ENCODE measurements around the gene TMSB10.
A peak's percentile ranks its signal among the peaks of the same experiment; 100 is the strongest.

TMSB10 gene

DNA sequence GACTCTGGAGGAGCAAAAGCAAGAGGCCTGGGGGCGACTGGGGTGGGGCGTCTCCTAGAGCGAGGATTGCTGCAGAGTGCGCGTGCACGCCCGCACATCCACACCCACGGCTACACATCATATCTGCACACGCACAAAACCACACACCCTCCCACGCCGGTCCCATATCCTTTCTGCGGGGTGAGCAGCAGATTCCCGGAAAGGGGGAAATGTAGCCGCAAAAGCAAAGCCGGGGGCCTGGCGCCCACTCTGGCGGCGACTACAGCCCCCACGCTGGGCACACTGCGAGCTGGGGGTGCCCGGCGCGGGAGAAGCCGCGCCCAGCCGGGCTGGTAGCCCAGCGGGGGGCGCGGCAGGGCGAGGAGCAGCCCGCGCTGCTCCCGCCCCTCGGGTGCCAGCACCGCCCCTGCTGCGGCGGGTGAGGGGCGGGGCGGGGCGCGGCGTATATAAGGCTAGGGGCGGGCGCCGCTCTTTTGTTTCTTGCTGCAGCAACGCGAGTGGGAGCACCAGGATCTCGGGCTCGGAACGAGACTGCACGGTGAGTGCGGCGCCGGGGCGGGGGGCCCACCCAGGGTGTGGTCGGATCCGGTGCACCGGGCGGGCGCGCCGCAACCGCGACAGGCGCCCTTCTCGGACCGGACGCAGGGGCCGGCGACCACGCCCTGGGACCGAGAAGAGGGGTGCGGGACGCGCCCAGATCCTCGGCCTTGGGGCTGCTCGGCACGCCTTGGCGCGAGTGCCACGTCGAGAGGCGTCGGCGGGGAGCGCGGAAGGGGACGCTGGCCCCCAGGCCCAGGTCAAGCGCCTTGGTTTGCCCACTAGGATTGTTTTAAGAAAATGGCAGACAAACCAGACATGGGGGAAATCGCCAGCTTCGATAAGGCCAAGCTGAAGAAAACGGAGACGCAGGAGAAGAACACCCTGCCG, at the start of gene TMSB10 (continued):
- TF ChIP-seq, protein P1, sequence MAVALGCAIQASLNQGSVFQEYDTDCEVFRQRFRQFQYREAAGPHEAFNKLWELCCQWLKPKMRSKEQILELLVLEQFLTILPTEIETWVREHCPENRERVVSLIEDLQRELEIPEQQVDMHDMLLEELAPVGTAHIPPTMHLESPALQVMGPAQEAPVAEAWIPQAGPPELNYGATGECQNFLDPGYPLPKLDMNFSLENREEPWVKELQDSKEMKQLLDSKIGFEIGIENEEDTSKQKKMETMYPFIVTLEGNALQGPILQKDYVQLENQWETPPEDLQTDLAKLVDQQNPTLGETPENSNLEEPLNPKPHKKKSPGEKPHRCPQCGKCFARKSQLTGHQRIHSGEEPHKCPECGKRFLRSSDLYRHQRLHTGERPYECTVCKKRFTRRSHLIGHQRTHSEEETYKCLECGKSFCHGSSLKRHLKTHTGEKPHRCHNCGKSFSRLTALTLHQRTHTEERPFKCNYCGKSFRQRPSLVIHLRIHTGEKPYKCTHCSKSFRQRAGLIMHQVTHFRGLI (tag by site-specific recombination; IDR thresholded peaks at IDR 0.05) = peak; percentile 97
- TF ChIP-seq KLF10 (tag by site-specific recombination; IDR thresholded peaks at IDR 0.05) = peak; percentile 74
- TF ChIP-seq OSR2 (tag by site-specific recombination; IDR thresholded peaks at IDR 0.05) = no peak
- TF ChIP-seq KLF9 (tag by site-specific recombination; IDR thresholded peaks at IDR 0.05; ENCODE audit: low read depth) = peak; percentile 51
- TF ChIP-seq, protein P2, sequence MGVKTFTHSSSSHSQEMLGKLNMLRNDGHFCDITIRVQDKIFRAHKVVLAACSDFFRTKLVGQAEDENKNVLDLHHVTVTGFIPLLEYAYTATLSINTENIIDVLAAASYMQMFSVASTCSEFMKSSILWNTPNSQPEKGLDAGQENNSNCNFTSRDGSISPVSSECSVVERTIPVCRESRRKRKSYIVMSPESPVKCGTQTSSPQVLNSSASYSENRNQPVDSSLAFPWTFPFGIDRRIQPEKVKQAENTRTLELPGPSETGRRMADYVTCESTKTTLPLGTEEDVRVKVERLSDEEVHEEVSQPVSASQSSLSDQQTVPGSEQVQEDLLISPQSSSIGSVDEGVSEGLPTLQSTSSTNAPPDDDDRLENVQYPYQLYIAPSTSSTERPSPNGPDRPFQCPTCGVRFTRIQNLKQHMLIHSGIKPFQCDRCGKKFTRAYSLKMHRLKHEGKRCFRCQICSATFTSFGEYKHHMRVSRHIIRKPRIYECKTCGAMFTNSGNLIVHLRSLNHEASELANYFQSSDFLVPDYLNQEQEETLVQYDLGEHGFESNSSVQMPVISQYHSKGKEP (tag by site-specific recombination; IDR thresholded peaks at IDR 0.05) = 0 out of 2 replicates have a peak, but pooled peaks have one; percentile 28
- TF ChIP-seq KLF7 (tag by site-specific recombination; IDR thresholded peaks at IDR 0.05; ENCODE audit: borderline replicate concordance) = peak; percentile 54; the same call in 1 of the 2 replicates
- peak; percentile 98 for TF ChIP-seq EGR2 (tag by site-specific recombination; IDR thresholded peaks at IDR 0.05; ENCODE audit: low read depth)
- no peak for TF ChIP-seq ZNF157 (tag by site-specific recombination; IDR thresholded peaks at IDR 0.05)
- 0 out of 2 replicates have a peak, but pooled peaks have one; percentile 13 for TF ChIP-seq ZNF747 (tag by site-specific recombination; IDR thresholded peaks at IDR 0.05)
- TF ChIP-seq MYNN (tag by site-specific recombination; IDR thresholded peaks at IDR 0.05; ENCODE audit: borderline replicate concordance) = no peak
- TF ChIP-seq KLF8 (tag by site-specific recombination; IDR thresholded peaks at IDR 0.05) = peak; percentile 89; the same call in 1 of the 2 replicates
- peak; percentile 41; the same call in 1 of the 2 replicates for TF ChIP-seq ZNF350 (tag by site-specific recombination; IDR thresholded peaks at IDR 0.05)
- peak; percentile 97 for TF ChIP-seq ZBTB8A (tag by site-specific recombination; IDR thresholded peaks at IDR 0.05)
- TF ChIP-seq, protein P3, sequence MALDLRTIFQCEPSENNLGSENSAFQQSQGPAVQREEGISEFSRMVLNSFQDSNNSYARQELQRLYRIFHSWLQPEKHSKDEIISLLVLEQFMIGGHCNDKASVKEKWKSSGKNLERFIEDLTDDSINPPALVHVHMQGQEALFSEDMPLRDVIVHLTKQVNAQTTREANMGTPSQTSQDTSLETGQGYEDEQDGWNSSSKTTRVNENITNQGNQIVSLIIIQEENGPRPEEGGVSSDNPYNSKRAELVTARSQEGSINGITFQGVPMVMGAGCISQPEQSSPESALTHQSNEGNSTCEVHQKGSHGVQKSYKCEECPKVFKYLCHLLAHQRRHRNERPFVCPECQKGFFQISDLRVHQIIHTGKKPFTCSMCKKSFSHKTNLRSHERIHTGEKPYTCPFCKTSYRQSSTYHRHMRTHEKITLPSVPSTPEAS (tag by site-specific recombination; IDR thresholded peaks at IDR 0.05) = peak; percentile 73; the same call in 1 of the 2 replicates
- no peak for TF ChIP-seq ZNF433 (tag by site-specific recombination; IDR thresholded peaks at IDR 0.05; ENCODE audit: low read depth)
- TF ChIP-seq ZNF561 (tag by site-specific recombination; IDR thresholded peaks at IDR 0.05; ENCODE audit: borderline replicate concordance) = peak; percentile 87
- TF ChIP-seq, protein P4, sequence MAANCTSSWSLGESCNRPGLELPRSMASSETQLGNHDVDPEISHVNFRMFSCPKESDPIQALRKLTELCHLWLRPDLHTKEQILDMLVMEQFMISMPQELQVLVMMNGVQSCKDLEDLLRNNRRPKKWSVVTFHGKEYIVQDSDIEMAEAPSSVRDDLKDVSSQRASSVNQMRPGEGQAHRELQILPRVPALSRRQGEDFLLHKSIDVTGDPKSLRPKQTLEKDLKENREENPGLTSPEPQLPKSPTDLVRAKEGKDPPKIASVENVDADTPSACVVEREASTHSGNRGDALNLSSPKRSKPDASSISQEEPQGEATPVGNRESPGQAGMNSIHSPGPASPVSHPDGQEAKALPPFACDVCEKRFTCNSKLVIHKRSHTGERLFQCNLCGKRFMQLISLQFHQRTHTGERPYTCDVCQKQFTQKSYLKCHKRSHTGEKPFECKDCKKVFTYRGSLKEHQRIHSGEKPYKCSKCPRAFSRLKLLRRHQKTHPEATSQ (tag by site-specific recombination; IDR thresholded peaks at IDR 0.05) = 0 out of 2 replicates have a peak, but pooled peaks have one; percentile 12
- peak; percentile 70 for TF ChIP-seq GLIS2 (tag by site-specific recombination; IDR thresholded peaks at IDR 0.05)
- no peak for TF ChIP-seq SCRT1 (tag by site-specific recombination; IDR thresholded peaks at IDR 0.05; ENCODE audit: borderline replicate concordance)
- TF ChIP-seq ZNF394 (tag by site-specific recombination; IDR thresholded peaks at IDR 0.05; ENCODE audit: borderline replicate concordance) = 0 out of 2 replicates have a peak, but pooled peaks have one; percentile 48

DNA sequence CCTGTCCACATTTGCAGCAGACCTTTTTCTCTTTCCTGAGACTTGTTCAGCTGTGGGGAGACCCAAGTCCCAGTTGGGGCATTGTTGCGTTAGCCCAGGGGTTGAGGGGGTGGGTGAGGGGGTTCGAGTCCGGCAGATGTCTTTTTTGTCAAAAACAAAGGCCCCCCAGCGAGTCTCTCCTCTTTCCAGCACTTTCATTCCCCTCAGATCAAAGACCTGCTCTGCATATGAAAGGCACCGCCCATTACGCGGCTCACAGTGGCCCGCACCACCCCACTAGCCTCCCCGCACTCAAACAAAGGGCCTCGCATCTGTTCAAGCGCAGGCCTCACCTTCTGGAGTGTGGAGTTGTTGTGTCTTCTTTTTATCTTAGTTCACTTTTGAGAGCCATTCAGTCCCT, 49.7 kb upstream of the TMSB10 start:
- H3K27ac ChIP-seq (ENCODE audit: extremely low read depth, low read depth, low read length) = no peak overlapping the region
- TF ChIP-seq, protein P5, sequence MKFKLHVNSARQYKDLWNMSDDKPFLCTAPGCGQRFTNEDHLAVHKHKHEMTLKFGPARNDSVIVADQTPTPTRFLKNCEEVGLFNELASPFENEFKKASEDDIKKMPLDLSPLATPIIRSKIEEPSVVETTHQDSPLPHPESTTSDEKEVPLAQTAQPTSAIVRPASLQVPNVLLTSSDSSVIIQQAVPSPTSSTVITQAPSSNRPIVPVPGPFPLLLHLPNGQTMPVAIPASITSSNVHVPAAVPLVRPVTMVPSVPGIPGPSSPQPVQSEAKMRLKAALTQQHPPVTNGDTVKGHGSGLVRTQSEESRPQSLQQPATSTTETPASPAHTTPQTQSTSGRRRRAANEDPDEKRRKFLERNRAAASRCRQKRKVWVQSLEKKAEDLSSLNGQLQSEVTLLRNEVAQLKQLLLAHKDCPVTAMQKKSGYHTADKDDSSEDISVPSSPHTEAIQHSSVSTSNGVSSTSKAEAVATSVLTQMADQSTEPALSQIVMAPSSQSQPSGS (tag by site-specific recombination; IDR thresholded peaks at IDR 0.05; ENCODE audit: low read depth) = no peak
- TF ChIP-seq ZNF707 (tag by site-specific recombination; IDR thresholded peaks at IDR 0.05) (no peak), ZNF292 (tag by site-specific recombination; IDR thresholded peaks at IDR 0.05; ENCODE audit: borderline replicate concordance, low read depth) (no peak), ZNF785 (tag by site-specific recombination; IDR thresholded peaks at IDR 0.05) (no peak), ZNF747 (tag by site-specific recombination; IDR thresholded peaks at IDR 0.05) (no peak), ZNF558 (tag by site-specific recombination; IDR thresholded peaks at IDR 0.05) (no peak), MEIS1 (CRISPR knock-in tag; IDR thresholded peaks at IDR 0.05; ENCODE audit: borderline replicate concordance) (no peak)

More for the DNA sequence above, 49.7 kb upstream of the TMSB10 start:
- H3K36me3 ChIP-seq (ENCODE audit: control insufficient read depth in 2 of 2, insufficient read depth in 1 of 2, low read length in 2 of 2) = no peaks in the 10 kb centered on the region
- no peaks in the 10 kb centered on the region for H3K4me1 ChIP-seq (ENCODE audit: control insufficient read depth, insufficient read depth, low read length)
- ChIA-PET POLR2A (no interaction called here), CTCF (no interaction called here)
- no peaks in the 10 kb centered on the region for H3K9me3 ChIP-seq (ENCODE audit: control insufficient read depth, insufficient read depth, low read depth, low read length)
- H3K4me3 ChIP-seq (ENCODE audit: low read depth, low read length) = no peak overlapping the region

Measured in HEK293 (cell line).